Non-pigmented ciliary epithelial cell (primary cell): Measurements from ENCODE around the gene FRMD6.
"Not testable (repeated sequence)": the region's sequence is repeated elsewhere in the genome, so short reads cannot be mapped to it uniquely, and the experiment has no call there.

Experiments
- DNase-seq: peaks from one replicate; pipeline ENCODE4 v3.0.0-alpha.2; 2010; ENCODE audit warnings: low read depth

The FRMD6 gene

GRCh38 chr14:51630987-51631386 lies 20.7 kb upstream of the FRMD6 start:
- DNase-seq, result no peak

GRCh38 chr14:51633298-51633697 lies 18.4 kb upstream of the FRMD6 start:
- not testable (repeated sequence) for DNase-seq

GRCh38 chr14:51636109-51636508 lies 15.6 kb upstream of the FRMD6 start:
- no peak for DNase-seq

- DNase-seq, result no peak
These were observed 13.4 kb upstream of the FRMD6 start for GRCh38 chr14:51638071-51638944.

GRCh38 chr14:51639668-51640316 lies 11.9 kb upstream of the FRMD6 start:
- no peak for DNase-seq

GRCh38 chr14:51643140-51643539 lies 8.6 kb upstream of the FRMD6 start:
- DNase-seq, result no peak

- peak; percentile 28 for DNase-seq
These were observed 7.3 kb upstream of the FRMD6 start for GRCh38 chr14:51644217-51644933.

GRCh38 chr14:51648296-51648695 lies 3.4 kb upstream of the FRMD6 start:
- DNase-seq, result no peak

- DNase-seq, result no peak
These were observed 858 bp upstream of the FRMD6 start for GRCh38 chr14:51650716-51651387.

- DNase-seq, result no peak
These were observed 713 bp downstream of the FRMD6 start for GRCh38 chr14:51652168-51653078.

GRCh38 chr14:51653079-51653774 lies 1.5 kb downstream of the FRMD6 start:
- peak; percentile 43 for DNase-seq

GRCh38 chr14:51653775-51654532 lies 2.2 kb downstream of the FRMD6 start:
- DNase-seq, result no peak

GRCh38 chr14:51654533-51654845 lies 2.8 kb downstream of the FRMD6 start:
- no peak for DNase-seq

- DNase-seq, result no peak
These were observed 6.1 kb downstream of the FRMD6 start for GRCh38 chr14:51657762-51658161.

- DNase-seq, result no peak
These were observed 6.9 kb downstream of the FRMD6 start for GRCh38 chr14:51658441-51659173.

GRCh38 chr14:51660741-51661140 lies 9.0 kb downstream of the FRMD6 start:
- no peak for DNase-seq

- no peak for DNase-seq
These were observed 9.8 kb downstream of the FRMD6 start for GRCh38 chr14:51661504-51661903.

- no peak for DNase-seq
These were observed 12.1 kb downstream of the FRMD6 start for GRCh38 chr14:51663783-51664326.

GRCh38 chr14:51666070-51666469 lies 14.4 kb downstream of the FRMD6 start:
- no peak for DNase-seq
